Esophagus squamous epithelium (tissue), 5 donors: ENCODE results near the gene GPRIN3. TPM values are rescaled to one million over a fixed set of nuclear protein-coding genes. Genes with fewer than 3 reads are reported as not detected.

Experiments used
- DNase-seq: peaks from one replicate; lab custom pipeline; 2025; lab: John Stamatoyannopoulos, UW
- H3K27ac ChIP-seq, 4 donors: fragments of 200-600 bp; sonication (generic); one replicate each; pipeline ENCODE4 v1.5.1; 2016 to 2019; ENCODE audit warnings: mild to moderate bottlenecking in 1 of 4
- H3K27me3 ChIP-seq, 4 donors: fragments of 200-600 bp; sonication (generic); 1 replicate in 3 of 4; 2 replicates in 1 of 4; pipeline versions ENCODE4 v1.5.1 to v1.6.0; 2017 to 2021; ENCODE audit warnings: antibody characterized with exemption in 1 of 4
- H3K36me3 ChIP-seq, 3 donors: fragments of 200-600 bp; sonication (generic); one replicate each; pipeline ENCODE4 v1.5.1; 2016 to 2019
- H3K4me1 ChIP-seq, 3 donors: fragments of 200-600 bp; sonication (generic); one replicate each; pipeline ENCODE4 v1.5.1; 2017 to 2019
- H3K4me3 ChIP-seq, 4 donors: fragments of 200-600 bp; sonication (generic); 1 replicate in 3 of 4; 2 replicates in 1 of 4; pipeline ENCODE4 v1.5.1; 2016 to 2019; ENCODE audit warnings: mild to moderate bottlenecking in 2 of 4, moderate library complexity in 1 of 4
- H3K9me3 ChIP-seq, 3 donors: fragments of 200-600 bp; sonication (generic); one replicate each; pipeline ENCODE4 v1.5.1; 2016 to 2019
- POLR2A ChIP-seq, 4 donors: fragments of 450-650 bp; IDR thresholded peaks; one replicate each; pipeline ENCODE4 v1.6.1; 2017; ENCODE audit warnings: antibody characterized with exemption in 4 of 4, mild to moderate bottlenecking in 4 of 4, moderate library complexity in 3 of 4
- WGBS, 2 donors: methylation state at CpG; one replicate each; pipeline ENCODE4 v1.1.5; 2018; 5-methylcytosine and 5-hydroxymethylcytosine counted together
- intact Hi-C: fragments of 100-400 bp; cut with DNase I; formaldehyde crosslinking; loops from one replicate; pipeline ENCODE4 v1.15.0; 2022
- total RNA-seq, 4 donors: library from RNA; depleted of rRNA; stranded (reverse); fragments of >200 nt; gene quantifications; one replicate each; pipeline ENCODE4 v1.1.0, GENCODE V29; 2016
- TF ChIP-seq, protein P1 (sequence below), 6 experiments: fragments of 450-650 bp in 4 of 6; fragments of 200-600 bp in 2 of 6; sonication (generic) in 2 of 6; IDR thresholded peaks; one replicate each; pipeline ENCODE4 v1.5.1; 2016 to 2019; ENCODE audit warnings: antibody characterized with exemption in 6 of 6, mild to moderate bottlenecking in 4 of 6, moderate library complexity in 4 of 6
- donor health status: DM: yes; HTN: yes; CAD: no.

Gene GPRIN3
- total RNA-seq, 4 donors from 2014 or later: 0.83 to 4.2 (median 1.9) TPM

DNA sequence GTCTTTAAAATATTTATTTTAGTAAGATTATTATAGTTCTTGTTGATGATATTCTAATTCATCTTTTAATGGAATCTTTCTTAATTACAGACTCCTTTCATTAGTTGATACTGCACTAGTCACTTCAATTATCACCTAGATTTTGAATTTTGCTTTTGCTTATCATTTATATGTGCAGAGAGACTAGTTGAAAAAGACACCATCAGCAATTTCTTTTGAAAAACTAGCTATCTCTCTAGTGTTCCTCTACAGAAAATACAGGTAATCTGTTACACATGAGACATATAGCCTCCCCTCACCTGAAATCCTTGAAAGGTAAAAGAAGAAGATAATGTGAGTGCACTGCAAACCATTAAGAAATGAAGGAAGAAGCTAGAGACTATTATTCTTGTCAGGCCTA, 31.3 kb downstream of the GPRIN3 start:
- H3K27me3 ChIP-seq: no peaks in the 10 kb centered on the region
- H3K36me3 ChIP-seq: no peaks in the 10 kb centered on the region
- no peak for DNase-seq
- H3K4me1 ChIP-seq: no peaks in the 10 kb centered on the region
- H3K4me3 ChIP-seq: no peak overlapping the region
- no peak overlapping the region for H3K27ac ChIP-seq
- intact Hi-C loops: no loop called here
- TF ChIP-seq, protein P1, sequence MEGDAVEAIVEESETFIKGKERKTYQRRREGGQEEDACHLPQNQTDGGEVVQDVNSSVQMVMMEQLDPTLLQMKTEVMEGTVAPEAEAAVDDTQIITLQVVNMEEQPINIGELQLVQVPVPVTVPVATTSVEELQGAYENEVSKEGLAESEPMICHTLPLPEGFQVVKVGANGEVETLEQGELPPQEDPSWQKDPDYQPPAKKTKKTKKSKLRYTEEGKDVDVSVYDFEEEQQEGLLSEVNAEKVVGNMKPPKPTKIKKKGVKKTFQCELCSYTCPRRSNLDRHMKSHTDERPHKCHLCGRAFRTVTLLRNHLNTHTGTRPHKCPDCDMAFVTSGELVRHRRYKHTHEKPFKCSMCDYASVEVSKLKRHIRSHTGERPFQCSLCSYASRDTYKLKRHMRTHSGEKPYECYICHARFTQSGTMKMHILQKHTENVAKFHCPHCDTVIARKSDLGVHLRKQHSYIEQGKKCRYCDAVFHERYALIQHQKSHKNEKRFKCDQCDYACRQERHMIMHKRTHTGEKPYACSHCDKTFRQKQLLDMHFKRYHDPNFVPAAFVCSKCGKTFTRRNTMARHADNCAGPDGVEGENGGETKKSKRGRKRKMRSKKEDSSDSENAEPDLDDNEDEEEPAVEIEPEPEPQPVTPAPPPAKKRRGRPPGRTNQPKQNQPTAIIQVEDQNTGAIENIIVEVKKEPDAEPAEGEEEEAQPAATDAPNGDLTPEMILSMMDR (IDR thresholded peaks at IDR 0.05): no peak
- no peak for TF ChIP-seq POLR2A (IDR thresholded peaks at IDR 0.05)
- no peaks in the 10 kb centered on the region for H3K9me3 ChIP-seq

DNA sequence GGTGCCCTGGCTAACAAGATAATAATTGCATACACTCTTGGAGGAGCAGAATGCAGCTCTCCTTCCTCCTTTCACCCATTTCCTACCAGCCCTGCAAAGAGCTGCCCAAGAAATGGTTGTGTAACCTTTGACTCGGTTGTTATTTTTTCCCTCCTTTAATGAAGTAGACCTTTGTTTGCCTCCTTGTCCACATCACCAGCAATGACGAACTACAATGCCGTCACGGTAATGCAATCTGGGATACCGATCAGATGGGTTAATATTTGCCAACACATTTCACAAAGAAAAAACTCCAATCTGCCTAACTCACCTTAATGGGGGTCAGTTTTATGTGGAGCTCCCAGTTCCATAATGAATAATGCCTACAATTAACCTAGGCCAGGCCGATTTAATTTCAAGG, 32.0 kb downstream of the GPRIN3 start:
- intact Hi-C loops: no loop called here
- WGBS, 2 donors: 31 to 57% methylated on average over 6 of the region's 6 CpGs

DNA sequence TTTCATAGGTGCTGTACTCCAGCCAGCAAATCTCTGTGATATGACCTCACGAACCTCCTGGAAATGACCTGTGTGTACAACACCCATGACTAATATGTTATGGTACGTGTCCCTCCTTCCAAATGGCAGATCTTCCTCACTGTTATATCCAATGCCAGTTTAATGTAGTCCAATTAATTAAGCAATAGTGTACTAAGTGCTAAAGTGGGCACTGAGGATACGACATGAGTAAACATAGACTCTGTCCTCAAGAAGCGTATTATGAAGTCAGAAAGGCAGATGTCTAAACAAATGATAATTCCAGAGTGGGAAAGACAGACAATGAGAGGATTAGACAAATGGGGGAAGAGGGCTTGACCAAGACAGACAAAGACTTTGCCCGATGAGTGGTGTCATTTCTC, 33.9 kb downstream of the GPRIN3 start:
- Histone ChIP-seq H3K9me3 (no peaks in the 10 kb centered on the region), H3K36me3 (no peaks in the 10 kb centered on the region), H3K4me3 (no peak overlapping the region), H3K4me1 (no peaks in the 10 kb centered on the region), H3K27me3 (no peaks in the 10 kb centered on the region), H3K27ac (no peak overlapping the region)
- no peak for DNase-seq
- intact Hi-C loops: no loop called here
- TF ChIP-seq, protein P1 (IDR thresholded peaks at IDR 0.05): no peak
- TF ChIP-seq POLR2A (IDR thresholded peaks at IDR 0.05): no peak
- 77 to 78% methylated on average over 5 of the region's 5 CpGs for WGBS, 2 donors

More for the DNA sequence above, 32.0 kb downstream of the GPRIN3 start:
- H3K9me3 ChIP-seq: no peaks in the 10 kb centered on the region
- no peak for DNase-seq
- no peaks in the 10 kb centered on the region for H3K36me3 ChIP-seq
- TF ChIP-seq POLR2A (IDR thresholded peaks at IDR 0.05): no peak
- TF ChIP-seq, protein P1 (IDR thresholded peaks at IDR 0.05): no peak
- H3K27me3 ChIP-seq: no peaks in the 10 kb centered on the region
- H3K4me1 ChIP-seq: no peaks in the 10 kb centered on the region
- no peak overlapping the region for H3K4me3 ChIP-seq
- H3K27ac ChIP-seq: no peak overlapping the region

- 38 to 70% methylated on average over 1 of the region's 1 CpG for WGBS, 2 donors
- Histone ChIP-seq H3K27ac (no peak overlapping the region), H3K4me3 (no peak overlapping the region), H3K9me3 (no peaks in the 10 kb centered on the region), H3K4me1 (no peaks in the 10 kb centered on the region), H3K36me3 (no peaks in the 10 kb centered on the region), H3K27me3 (no peaks in the 10 kb centered on the region)
- intact Hi-C loops: no loop called here
- no peak for DNase-seq
- TF ChIP-seq POLR2A (IDR thresholded peaks at IDR 0.05): no peak
- TF ChIP-seq, protein P1 (IDR thresholded peaks at IDR 0.05): no peak
These were observed 36.8 kb downstream of the GPRIN3 start for GRCh38 chr4:89270792-89271191.

GRCh38 chr4:89269121-89269666, 38.4 kb downstream of the GPRIN3 start:
- intact Hi-C loops: no loop called here
- H3K4me1 ChIP-seq: no peaks in the 10 kb centered on the region
- H3K4me3 ChIP-seq: no peak overlapping the region
- WGBS, 2 donors: 64 to 66% methylated on average over 4 of the region's 4 CpGs
- no peak for DNase-seq
- no peaks in the 10 kb centered on the region for H3K27me3 ChIP-seq
- no peaks in the 10 kb centered on the region for H3K9me3 ChIP-seq
- H3K27ac ChIP-seq: no peak overlapping the region
- no peaks in the 10 kb centered on the region for H3K36me3 ChIP-seq
- TF ChIP-seq, protein P1 (IDR thresholded peaks at IDR 0.05): no peak
- no peak for TF ChIP-seq POLR2A (IDR thresholded peaks at IDR 0.05)
